Ovary (tissue), 9 donors: ENCODE measurements around the gene DDIT4. TPM values are rescaled to one million over a fixed set of nuclear protein-coding genes. Genes with fewer than 3 reads are reported as not detected.
"Not testable (repeated sequence)": the region's sequence is repeated elsewhere in the genome, so short reads cannot be mapped to it uniquely, and the experiment has no call there.

ENCODE experiments used
- DNase-seq, 5 donors: peaks; one replicate each; pipeline ENCODE4 v3.0.0-alpha.2; 2019 to 2020
- H3K27ac ChIP-seq, 2 donors: fragments of 200-600 bp; one replicate each; pipeline versions ENCODE4 v1.5.1 to v1.8.0; 2019 to 2022
- H3K27me3 ChIP-seq: fragments of 200-600 bp; one replicate; pipeline ENCODE4 v1.8.0; 2022
- H3K36me3 ChIP-seq: fragments of 200-600 bp; sonication (generic); one replicate; pipeline ENCODE4 v1.5.1; 2019
- H3K4me1 ChIP-seq: one replicate; pipeline ENCODE4 v1.8.1; 2013; ENCODE audit warnings: mild to moderate bottlenecking, moderate library complexity; ENCODE audit not compliant: insufficient read depth
- H3K4me3 ChIP-seq: fragments of 200-600 bp; sonication (generic); one replicate; pipeline ENCODE4 v1.5.1; 2017
- H3K9me3 ChIP-seq, 2 donors: fragments of 200-600 bp in 1 of 2; sonication (generic) in 1 of 2; one replicate each; pipeline versions ENCODE4 v1.5.1 to v1.8.1; 2013 to 2019; ENCODE audit warnings: mild to moderate bottlenecking in 1 of 2, moderate library complexity in 1 of 2
- EP300 ChIP-seq: sonication (generic); formaldehyde crosslinking; IDR thresholded peaks from one replicate; pipeline ENCODE4 v1.6.1; 2017; ENCODE audit warnings: antibody characterized with exemption
- POLR2A ChIP-seq: fragments of 450-650 bp; IDR thresholded peaks from one replicate; pipeline ENCODE4 v1.6.1; 2017; ENCODE audit warnings: antibody characterized with exemption, mild to moderate bottlenecking, moderate library complexity
- WGBS, 3 donors: extraction: QIAGEN DNeasy Blood & Tissue Kit in 1 of 3; methylation state at CpG; one replicate each; pipeline versions ENCODE4 v1.1.5 to v1.1.7; 2013 to 2017; 5-methylcytosine and 5-hydroxymethylcytosine counted together
- intact Hi-C, 4 donors: fragments of 100-400 bp; cut with DNase I; formaldehyde crosslinking; loops; one replicate each; pipeline versions ENCODE4 v1.11.0 to v1.15.1; 2022 to 2023
- polyA plus RNA-seq, 2 donors: library from polyadenylated mRNA; stranded (reverse); fragments of 200-250 nt in 1 of 2; fragments of 350-450 nt in 1 of 2; fragmentation: Illumina TruSeq in 1 of 2; extraction: RNeasy Lipid Tissue Mini Kit (QIAGEN cat#74804) in 1 of 2; gene quantifications; one replicate each; pipeline ENCODE4 v1.2.3, GENCODE V29; 2013 to 2014
- total RNA-seq, 7 donors: library from RNA; depleted of rRNA in 2 of 7; stranded (reverse); fragments of >200 nt in 2 of 7; fragmentation: NEBNext Ultra II Directional in 3 of 7; extraction: Animal tissue kit (Norgen Biotek cat#: 25700) in 3 of 7; gene quantifications; one replicate each; pipeline versions ENCODE4 v1.1.0 to v1.2.4, GENCODE V29; 2016 to 2023
- TF ChIP-seq, protein P1 (sequence below), 3 donors: fragments of 450-650 bp in 2 of 3; fragments of 200-600 bp in 1 of 3; IDR thresholded peaks; one replicate each; pipeline versions ENCODE4 v1.5.1 to v1.8.0; 2016 to 2022; ENCODE audit warnings: antibody characterized with exemption in 3 of 3, mild to moderate bottlenecking in 1 of 3
- donor health status: DM: no; HTN: no; CAD: no; lungs with moderate emphysema.
- donor health status: DM: no; HTN: no; CAD: no.
- donor health status: Bipolar disorder and iron deficiency.
- donor health status: DM: yes; HTN: yes; CAD: no.
- donor health status: DM: no; HTN: no; CAD: no.
- donor health status: DM: yes; HTN: yes; CAD: no.

DDIT4 gene
- total and polyA plus RNA-seq, 9 donors, result 46.6 to 1,952 (median 524) TPM

DNA sequence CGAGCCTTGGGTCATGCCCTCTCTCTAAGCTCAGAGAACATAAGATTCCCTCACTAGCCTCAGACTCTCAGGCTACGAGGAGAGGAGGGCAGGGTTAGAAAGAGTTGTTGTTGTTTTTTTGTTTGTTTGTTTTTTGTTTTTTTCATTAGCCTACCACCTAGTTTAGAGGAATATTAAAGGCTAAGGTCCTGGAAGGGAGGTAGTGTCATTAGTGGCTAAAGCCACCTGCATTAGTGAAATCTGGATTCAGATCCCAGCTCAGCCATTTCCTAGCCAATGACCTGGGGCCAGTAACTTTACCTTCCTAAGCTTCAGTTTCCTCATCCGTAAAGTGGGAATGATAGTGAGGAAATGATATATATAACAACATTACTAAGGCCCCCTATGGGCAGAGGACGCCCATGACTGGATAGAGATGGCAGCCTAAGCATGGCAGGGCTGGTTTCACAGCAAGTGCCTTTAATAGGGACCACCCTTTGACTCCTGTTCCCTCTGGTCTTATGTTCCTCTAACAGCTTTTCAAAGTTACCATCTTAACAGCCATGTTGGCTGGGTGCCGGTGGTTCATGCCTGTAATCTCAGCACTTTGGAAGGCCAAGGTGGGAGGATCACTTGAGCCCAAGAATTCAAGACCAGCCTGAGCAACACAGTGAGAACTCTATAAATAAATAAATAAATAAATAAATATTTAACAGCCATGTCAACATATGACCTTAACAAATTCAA lies 5.1 kb downstream of the DDIT4 start:
- 78 to 89% (median 86%) methylated on average over 5 of the region's 5 CpGs for WGBS, 3 donors
- Histone ChIP-seq H3K27ac (peak overlapping the region in 1 of 2 donors; percentile 7), H3K36me3 (no peaks in the 10 kb centered on the region), H3K4me1 (peaks cover 3% of the 10 kb centered on the region), H3K4me3 (no peak overlapping the region), H3K9me3 (no peaks in the 10 kb centered on the region), H3K27me3 (no peaks in the 10 kb centered on the region)
- TF ChIP-seq POLR2A, result no peak
- TF ChIP-seq, protein P1, sequence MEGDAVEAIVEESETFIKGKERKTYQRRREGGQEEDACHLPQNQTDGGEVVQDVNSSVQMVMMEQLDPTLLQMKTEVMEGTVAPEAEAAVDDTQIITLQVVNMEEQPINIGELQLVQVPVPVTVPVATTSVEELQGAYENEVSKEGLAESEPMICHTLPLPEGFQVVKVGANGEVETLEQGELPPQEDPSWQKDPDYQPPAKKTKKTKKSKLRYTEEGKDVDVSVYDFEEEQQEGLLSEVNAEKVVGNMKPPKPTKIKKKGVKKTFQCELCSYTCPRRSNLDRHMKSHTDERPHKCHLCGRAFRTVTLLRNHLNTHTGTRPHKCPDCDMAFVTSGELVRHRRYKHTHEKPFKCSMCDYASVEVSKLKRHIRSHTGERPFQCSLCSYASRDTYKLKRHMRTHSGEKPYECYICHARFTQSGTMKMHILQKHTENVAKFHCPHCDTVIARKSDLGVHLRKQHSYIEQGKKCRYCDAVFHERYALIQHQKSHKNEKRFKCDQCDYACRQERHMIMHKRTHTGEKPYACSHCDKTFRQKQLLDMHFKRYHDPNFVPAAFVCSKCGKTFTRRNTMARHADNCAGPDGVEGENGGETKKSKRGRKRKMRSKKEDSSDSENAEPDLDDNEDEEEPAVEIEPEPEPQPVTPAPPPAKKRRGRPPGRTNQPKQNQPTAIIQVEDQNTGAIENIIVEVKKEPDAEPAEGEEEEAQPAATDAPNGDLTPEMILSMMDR (IDR thresholded peaks at IDR 0.05), result peak in 1 of 3 donors; percentile 13
- DNase-seq, result no peak
- intact Hi-C loops, result loop anchor here in 1 of 4 donors (10.0 kb wide), 1 partner anchor 46 kb away; no protein-coding TSS in a partner anchor

DNA sequence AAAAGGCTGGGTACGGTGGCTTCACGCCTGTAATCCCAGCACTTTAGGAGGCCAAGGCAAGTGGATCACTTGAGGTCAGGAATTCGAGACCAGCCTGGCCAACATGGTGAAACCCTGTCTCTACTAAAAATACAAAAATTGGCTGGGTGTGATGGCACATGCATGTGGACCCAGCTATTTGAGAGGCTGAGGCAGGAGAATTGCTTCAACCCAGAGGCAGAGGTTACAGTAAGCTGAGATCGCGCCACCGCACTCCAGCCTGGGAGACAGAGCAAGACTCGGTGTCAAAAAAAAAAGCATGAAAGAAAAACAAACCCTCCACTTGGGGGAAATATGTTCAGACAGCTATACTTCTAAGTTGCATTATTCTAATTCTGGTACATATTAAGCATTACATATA lies 5.9 kb downstream of the DDIT4 start:
- not testable (repeated sequence) for H3K36me3 ChIP-seq, H3K4me3 ChIP-seq, H3K4me1 ChIP-seq, DNase-seq, H3K27ac ChIP-seq, H3K9me3 ChIP-seq, H3K27me3 ChIP-seq
- WGBS, 3 donors, result 82 to 93% (median 85%) methylated on average over 7 of the region's 7 CpGs
- intact Hi-C loops, result loop anchor here in 1 of 4 donors (10.0 kb wide), 1 partner anchor 45 kb away; no protein-coding TSS in a partner anchor

DNA sequence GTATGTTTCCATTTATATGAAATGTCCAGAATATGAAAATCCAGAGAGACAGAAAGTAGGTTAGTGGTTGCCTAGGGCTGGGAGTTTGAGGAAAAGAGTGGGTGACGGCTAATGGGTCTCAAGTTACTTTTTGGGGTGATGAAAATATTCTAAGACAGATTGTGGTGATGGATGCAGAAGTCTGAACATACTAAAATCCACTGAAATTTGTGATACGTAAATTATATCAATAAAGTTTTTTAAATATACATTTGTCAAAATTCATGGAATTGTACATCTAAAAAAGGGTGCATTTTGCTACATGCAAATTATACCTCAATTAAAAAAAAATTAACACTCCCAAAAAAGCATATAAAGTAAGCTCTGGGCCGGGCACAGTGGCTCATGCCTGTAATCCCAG lies 9.4 kb downstream of the DDIT4 start:
- Histone ChIP-seq H3K4me3 (no peak overlapping the region), H3K9me3 (no peaks in the 10 kb centered on the region), H3K27me3 (no peaks in the 10 kb centered on the region), H3K36me3 (no peaks in the 10 kb centered on the region), H3K4me1 (no peaks in the 10 kb centered on the region), H3K27ac (no peak overlapping the region)
- WGBS, 3 donors, result 77 to 99% (median 82%) methylated on average over 3 of the region's 3 CpGs
- intact Hi-C loops, result no loop called here
- TF ChIP-seq POLR2A (no peak), EP300 (no peak)
- TF ChIP-seq, protein P1 (IDR thresholded peaks at IDR 0.05), result no peak
- no peak for DNase-seq

DNA sequence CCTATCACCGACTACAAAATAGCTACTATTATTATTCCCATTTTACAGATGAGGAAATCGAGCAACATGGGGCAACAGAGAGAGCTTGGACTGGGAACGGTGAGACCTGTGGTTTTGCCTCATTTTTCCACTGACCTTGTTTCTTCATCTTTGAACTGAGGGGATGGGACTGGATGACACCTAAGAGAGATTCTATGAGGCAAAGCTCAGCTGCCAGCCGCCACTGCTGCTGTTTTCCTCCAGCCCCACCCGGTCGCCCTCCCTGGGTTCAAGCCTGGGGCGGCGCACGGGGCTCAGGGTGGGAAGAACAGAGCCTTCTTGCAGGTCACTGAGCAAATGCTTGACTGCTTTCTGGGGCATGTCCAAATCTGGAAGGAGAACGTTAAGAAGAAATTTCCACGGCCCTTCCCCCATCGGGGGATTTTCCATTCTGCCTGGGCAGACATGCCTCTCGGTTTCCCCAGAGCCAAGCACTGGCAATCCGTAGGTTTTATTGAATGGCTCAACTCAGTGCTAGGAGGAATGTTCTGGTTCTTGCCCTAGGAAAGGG lies 12.3 kb downstream of the DDIT4 start:
- Histone ChIP-seq H3K36me3 (no peaks in the 10 kb centered on the region), H3K4me1 (no peaks in the 10 kb centered on the region), H3K27ac (no peak overlapping the region), H3K9me3 (no peaks in the 10 kb centered on the region), H3K4me3 (no peak overlapping the region), H3K27me3 (no peaks in the 10 kb centered on the region)
- 58 to 61% (median 58%) methylated on average over 14 of the region's 14 CpGs for WGBS, 3 donors
- TF ChIP-seq EP300, result no peak
- no peak for TF ChIP-seq POLR2A
- TF ChIP-seq, protein P1 (IDR thresholded peaks at IDR 0.05), result no peak
- no peak for DNase-seq
- intact Hi-C loops, result no loop called here

DNA sequence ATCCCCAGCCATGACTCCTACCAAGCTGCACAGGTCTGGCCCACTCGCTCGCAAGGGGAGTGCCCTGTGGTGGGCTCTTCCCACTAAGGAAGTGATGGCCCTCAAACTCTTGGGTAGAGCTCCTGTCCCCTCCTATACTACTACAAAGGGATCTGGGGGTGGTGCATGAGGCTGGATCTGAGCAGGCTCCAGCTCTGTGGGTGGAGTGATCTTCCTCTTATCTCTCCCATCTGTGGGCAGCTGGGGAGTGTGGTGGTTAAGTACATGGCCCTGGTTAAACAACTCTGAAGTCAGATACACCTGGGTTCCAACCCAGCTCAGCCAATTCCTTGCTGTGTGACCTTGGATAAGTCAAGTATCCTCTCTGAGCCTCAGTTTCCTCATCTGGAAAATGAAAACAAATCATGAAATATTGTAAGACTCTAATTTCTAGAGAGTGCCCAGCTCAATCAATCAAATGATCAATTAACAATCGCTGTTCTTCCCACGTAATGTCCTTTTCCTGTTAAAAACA lies 17.4 kb downstream of the DDIT4 start:
- H3K36me3 ChIP-seq, result no peaks in the 10 kb centered on the region
- no peaks in the 10 kb centered on the region for H3K27me3 ChIP-seq
- 93 to 99% (median 96%) methylated on average over 4 of the region's 4 CpGs for WGBS, 3 donors
- intact Hi-C loops, result no loop called here
- no peaks in the 10 kb centered on the region for H3K9me3 ChIP-seq
- no peak overlapping the region for H3K4me3 ChIP-seq
- DNase-seq, result no peak
- no peak overlapping the region for H3K27ac ChIP-seq
- no peak for TF ChIP-seq POLR2A
- TF ChIP-seq EP300, result no peak
- TF ChIP-seq, protein P1 (IDR thresholded peaks at IDR 0.05), result no peak
- H3K4me1 ChIP-seq, result no peaks in the 10 kb centered on the region
